Measurements from ENCODE around the gene PRR20G. TPM values are rescaled to one million over a fixed set of nuclear protein-coding genes. Genes with fewer than 3 reads are reported as not detected.

The PRR20G gene
- total RNA-seq, 1 donor from 2014 or later = not detected

GRCh38 chr3:127307916-127308315 is 20.1 kb upstream of the PRR20G start:
- TF ChIP-seq CTCF (IDR thresholded peaks at IDR 0.05; ENCODE audit: unreplicated experiment) = no peak
- H3K27me3 Mint-ChIP-seq = peaks cover 40% of the 10 kb centered on the region
- no peak overlapping the region for H3K27ac Mint-ChIP-seq
- no peaks in the 10 kb centered on the region for H3K9me3 Mint-ChIP-seq (ENCODE audit: low read depth)
- no peak overlapping the region for H3K4me3 Mint-ChIP-seq (ENCODE audit: low read depth)
- H3K4me1 Mint-ChIP-seq (ENCODE audit: low read depth) = peaks cover 4% of the 10 kb centered on the region
- DNase-seq (ENCODE audit: low spot score, unreplicated experiment) = no peak
- H3K36me3 Mint-ChIP-seq (ENCODE audit: insufficient read depth) = no peaks in the 10 kb centered on the region

GRCh38 chr3:127307112-127307835 is 19.4 kb upstream of the PRR20G start:
- Mint-ChIP-seq H3K27me3 (peaks cover 40% of the 10 kb centered on the region), H3K27ac (no peak overlapping the region), H3K36me3 (ENCODE audit: insufficient read depth) (no peaks in the 10 kb centered on the region), H3K4me1 (ENCODE audit: low read depth) (no peaks in the 10 kb centered on the region), H3K9me3 (ENCODE audit: low read depth) (no peaks in the 10 kb centered on the region), H3K4me3 (ENCODE audit: low read depth) (no peak overlapping the region)
- TF ChIP-seq CTCF (IDR thresholded peaks at IDR 0.05; ENCODE audit: unreplicated experiment) = no peak
- DNase-seq (ENCODE audit: low spot score, unreplicated experiment) = no peak

- TF ChIP-seq CTCF (IDR thresholded peaks at IDR 0.05; ENCODE audit: unreplicated experiment) = no peak
- Mint-ChIP-seq H3K36me3 (ENCODE audit: insufficient read depth) (no peaks in the 10 kb centered on the region), H3K27me3 (peaks cover 42% of the 10 kb centered on the region), H3K9me3 (ENCODE audit: low read depth) (no peaks in the 10 kb centered on the region), H3K27ac (no peak overlapping the region), H3K4me3 (ENCODE audit: low read depth) (no peak overlapping the region), H3K4me1 (ENCODE audit: low read depth) (no peaks in the 10 kb centered on the region)
- no peak for DNase-seq (ENCODE audit: low spot score, unreplicated experiment)
Observed at GRCh38 chr3:127306361-127307111, 18.7 kb upstream of the PRR20G start.

- H3K9me3 Mint-ChIP-seq (ENCODE audit: low read depth) = no peaks in the 10 kb centered on the region
- H3K27me3 Mint-ChIP-seq = peaks cover 50% of the 10 kb centered on the region
- no peak overlapping the region for H3K4me3 Mint-ChIP-seq (ENCODE audit: low read depth)
- no peak for DNase-seq (ENCODE audit: low spot score, unreplicated experiment)
- no peak for TF ChIP-seq CTCF (IDR thresholded peaks at IDR 0.05; ENCODE audit: unreplicated experiment)
- H3K4me1 Mint-ChIP-seq (ENCODE audit: low read depth) = no peaks in the 10 kb centered on the region
- H3K36me3 Mint-ChIP-seq (ENCODE audit: insufficient read depth) = no peaks in the 10 kb centered on the region
- H3K27ac Mint-ChIP-seq = no peak overlapping the region
Observed at GRCh38 chr3:127305499-127306060, 17.7 kb upstream of the PRR20G start.

GRCh38 chr3:127304121-127304744 is 16.4 kb upstream of the PRR20G start:
- H3K27me3 Mint-ChIP-seq = peaks cover 54% of the 10 kb centered on the region

More at GRCh38 chr3:127304121-127304744, 16.4 kb upstream of the PRR20G start:
- H3K36me3 Mint-ChIP-seq (ENCODE audit: insufficient read depth) = no peaks in the 10 kb centered on the region
- H3K27ac Mint-ChIP-seq = no peak overlapping the region
- no peak for DNase-seq (ENCODE audit: low spot score, unreplicated experiment)
- H3K9me3 Mint-ChIP-seq (ENCODE audit: low read depth) = no peaks in the 10 kb centered on the region
- TF ChIP-seq CTCF (IDR thresholded peaks at IDR 0.05; ENCODE audit: unreplicated experiment) = no peak
- H3K4me1 Mint-ChIP-seq (ENCODE audit: low read depth) = no peaks in the 10 kb centered on the region
- H3K4me3 Mint-ChIP-seq (ENCODE audit: low read depth) = no peak overlapping the region

Data from progenitor cell of endocrine pancreas (in vitro differentiated cells).